ENCODE measurements around the gene ZNF319.

Gene ZNF319

DNA sequence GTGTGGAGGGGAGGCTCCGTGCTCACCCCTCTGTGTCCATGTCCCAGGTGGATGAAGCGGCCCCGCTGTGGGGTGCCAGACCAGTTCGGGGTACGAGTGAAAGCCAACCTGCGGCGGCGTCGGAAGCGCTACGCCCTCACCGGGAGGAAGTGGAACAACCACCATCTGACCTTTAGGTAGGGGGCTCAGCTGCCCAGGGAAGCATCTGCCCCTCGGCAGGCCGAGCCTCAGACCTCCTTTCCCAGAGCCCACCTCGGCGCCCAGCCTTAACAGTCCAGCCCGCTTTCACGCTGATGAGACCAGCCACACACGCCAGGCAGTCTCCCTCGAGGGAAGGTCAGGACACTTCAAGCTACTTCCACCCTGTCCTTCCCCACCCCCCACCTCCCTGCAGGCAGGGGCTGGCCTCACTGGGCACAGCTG, 37.8 kb upstream of the ZNF319 start:
- Histone ChIP-seq H3K4me1 (ENCODE audit: insufficient read depth, low read length) (no peaks in the 10 kb centered on the region), H3K4me2 (ENCODE audit: insufficient read depth, low read length) (no peak overlapping the region), H4K20me1 (ENCODE audit: insufficient read depth, low read length) (no peaks in the 10 kb centered on the region; the same call in 1 of the 2 replicates), H3K36me3 (ENCODE audit: insufficient read depth, low read length) (no peaks in the 10 kb centered on the region), H3K4me3 (ENCODE audit: low read depth in 1 of 2, low read length in 2 of 2) (no peak overlapping the region), H3K27ac (ENCODE audit: low read length) (no peak overlapping the region), H3K9me3 (ENCODE audit: insufficient read depth, low read length, severe bottlenecking) (no peaks in the 10 kb centered on the region), H3K27me3 (ENCODE audit: insufficient read depth, low read length, poor library complexity) (no peaks in the 10 kb centered on the region), H3K9ac (ENCODE audit: low read depth, low read length) (no peak overlapping the region), H2AFZ (ENCODE audit: low read depth, low read length) (no peak overlapping the region), H3K79me2 (ENCODE audit: insufficient read depth, low read length) (no peaks in the 10 kb centered on the region)
- TF ChIP-seq, protein P1, sequence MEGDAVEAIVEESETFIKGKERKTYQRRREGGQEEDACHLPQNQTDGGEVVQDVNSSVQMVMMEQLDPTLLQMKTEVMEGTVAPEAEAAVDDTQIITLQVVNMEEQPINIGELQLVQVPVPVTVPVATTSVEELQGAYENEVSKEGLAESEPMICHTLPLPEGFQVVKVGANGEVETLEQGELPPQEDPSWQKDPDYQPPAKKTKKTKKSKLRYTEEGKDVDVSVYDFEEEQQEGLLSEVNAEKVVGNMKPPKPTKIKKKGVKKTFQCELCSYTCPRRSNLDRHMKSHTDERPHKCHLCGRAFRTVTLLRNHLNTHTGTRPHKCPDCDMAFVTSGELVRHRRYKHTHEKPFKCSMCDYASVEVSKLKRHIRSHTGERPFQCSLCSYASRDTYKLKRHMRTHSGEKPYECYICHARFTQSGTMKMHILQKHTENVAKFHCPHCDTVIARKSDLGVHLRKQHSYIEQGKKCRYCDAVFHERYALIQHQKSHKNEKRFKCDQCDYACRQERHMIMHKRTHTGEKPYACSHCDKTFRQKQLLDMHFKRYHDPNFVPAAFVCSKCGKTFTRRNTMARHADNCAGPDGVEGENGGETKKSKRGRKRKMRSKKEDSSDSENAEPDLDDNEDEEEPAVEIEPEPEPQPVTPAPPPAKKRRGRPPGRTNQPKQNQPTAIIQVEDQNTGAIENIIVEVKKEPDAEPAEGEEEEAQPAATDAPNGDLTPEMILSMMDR (IDR thresholded peaks at IDR 0.05; ENCODE audit: borderline replicate concordance, extremely low read depth, low read length, poor library complexity, severe bottlenecking) = no peak
- no peak for TF ChIP-seq EZH2 (IDR thresholded peaks at IDR 0.05; ENCODE audit: borderline replicate concordance, low read depth, low read length, severe bottlenecking)
- DNase-seq (no peak), ATAC-seq (ENCODE audit: insufficient read depth, low read depth) (no peak)

DNA sequence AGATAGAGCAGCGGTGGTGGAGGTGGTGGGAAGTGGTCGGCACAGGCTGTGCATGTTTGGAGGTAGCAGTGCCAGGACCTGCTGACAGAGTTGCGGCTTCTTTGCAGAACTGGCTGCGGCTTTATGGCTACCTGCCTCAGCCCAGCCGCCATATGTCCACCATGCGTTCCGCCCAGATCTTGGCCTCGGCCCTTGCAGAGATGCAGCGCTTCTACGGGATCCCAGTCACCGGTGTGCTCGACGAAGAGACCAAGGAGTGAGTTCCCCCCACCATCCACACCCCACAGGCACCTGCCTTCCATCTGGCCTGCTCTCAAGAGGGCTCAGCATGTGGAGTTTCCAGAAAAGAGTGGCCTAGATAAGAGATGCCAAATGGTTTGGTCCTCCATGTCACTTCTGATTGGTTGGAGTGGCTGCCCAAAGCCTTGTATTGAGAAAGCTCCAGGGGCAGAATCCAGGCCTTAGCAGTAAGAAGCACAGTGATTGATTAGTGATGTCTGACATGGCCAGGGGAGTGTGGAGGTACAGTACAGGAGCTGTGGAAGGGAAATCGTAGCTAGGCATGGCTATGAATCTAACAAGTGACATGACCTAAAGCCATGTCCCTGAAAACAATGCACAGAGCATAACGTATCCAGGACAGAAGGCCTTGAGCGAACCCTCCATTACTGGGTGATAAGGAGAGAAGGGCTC, 37.0 kb upstream of the ZNF319 start:
- no peak for ATAC-seq (ENCODE audit: insufficient read depth, low read depth)
- no peak for TF ChIP-seq EZH2 (IDR thresholded peaks at IDR 0.05; ENCODE audit: borderline replicate concordance, low read depth, low read length, severe bottlenecking)
- TF ChIP-seq, protein P1 (IDR thresholded peaks at IDR 0.05; ENCODE audit: borderline replicate concordance, extremely low read depth, low read length, poor library complexity, severe bottlenecking) = no peak
- H3K4me3 ChIP-seq (ENCODE audit: low read depth in 1 of 2, low read length in 2 of 2) = no peak overlapping the region
- no peak overlapping the region for H2AFZ ChIP-seq (ENCODE audit: low read depth, low read length)
- H3K4me1 ChIP-seq (ENCODE audit: insufficient read depth, low read length) = no peaks in the 10 kb centered on the region
- H3K9ac ChIP-seq (ENCODE audit: low read depth, low read length) = no peak overlapping the region
- H3K9me3 ChIP-seq (ENCODE audit: insufficient read depth, low read length, severe bottlenecking) = no peaks in the 10 kb centered on the region
- DNase-seq = no peak
- no peak overlapping the region for H3K4me2 ChIP-seq (ENCODE audit: insufficient read depth, low read length)
- H4K20me1 ChIP-seq (ENCODE audit: insufficient read depth, low read length) = no peaks in the 10 kb centered on the region; the same call in 1 of the 2 replicates
- H3K27ac ChIP-seq (ENCODE audit: low read length) = no peak overlapping the region
- H3K36me3 ChIP-seq (ENCODE audit: insufficient read depth, low read length) = no peaks in the 10 kb centered on the region
- H3K79me2 ChIP-seq (ENCODE audit: insufficient read depth, low read length) = no peaks in the 10 kb centered on the region
- H3K27me3 ChIP-seq (ENCODE audit: insufficient read depth, low read length, poor library complexity) = no peaks in the 10 kb centered on the region

DNA sequence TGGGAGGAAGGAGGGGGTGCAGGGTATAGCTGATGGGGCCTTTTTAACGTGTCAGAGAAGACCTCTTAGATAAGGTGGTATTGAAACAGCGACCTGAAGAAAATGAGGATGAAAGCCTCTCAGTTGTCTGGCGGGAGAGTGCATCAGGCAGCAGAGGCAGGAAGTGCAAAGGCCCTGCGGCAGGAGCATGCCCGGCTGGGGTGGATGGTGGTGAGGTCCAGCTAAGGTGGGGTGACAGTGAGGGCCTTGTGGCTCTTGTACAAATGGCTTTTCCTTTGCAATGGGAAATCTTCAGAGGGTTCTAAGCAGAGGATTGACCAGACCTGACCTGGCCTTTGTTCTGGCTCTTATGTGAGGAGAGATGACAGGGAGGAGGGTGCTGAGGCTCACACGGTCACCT, 36.5 kb upstream of the ZNF319 start:
- Histone ChIP-seq H4K20me1 (ENCODE audit: insufficient read depth, low read length) (no peaks in the 10 kb centered on the region; the same call in 1 of the 2 replicates), H3K4me1 (ENCODE audit: insufficient read depth, low read length) (no peaks in the 10 kb centered on the region), H3K4me2 (ENCODE audit: insufficient read depth, low read length) (no peak overlapping the region), H3K27ac (ENCODE audit: low read length) (no peak overlapping the region), H3K4me3 (ENCODE audit: low read depth in 1 of 2, low read length in 2 of 2) (no peak overlapping the region), H3K9ac (ENCODE audit: low read depth, low read length) (no peak overlapping the region), H3K9me3 (ENCODE audit: insufficient read depth, low read length, severe bottlenecking) (no peaks in the 10 kb centered on the region), H2AFZ (ENCODE audit: low read depth, low read length) (no peak overlapping the region), H3K79me2 (ENCODE audit: insufficient read depth, low read length) (no peaks in the 10 kb centered on the region), H3K27me3 (ENCODE audit: insufficient read depth, low read length, poor library complexity) (no peaks in the 10 kb centered on the region), H3K36me3 (ENCODE audit: insufficient read depth, low read length) (no peaks in the 10 kb centered on the region)
- ATAC-seq (ENCODE audit: insufficient read depth, low read depth) (no peak), DNase-seq (no peak)
- TF ChIP-seq EZH2 (IDR thresholded peaks at IDR 0.05; ENCODE audit: borderline replicate concordance, low read depth, low read length, severe bottlenecking) = no peak
- TF ChIP-seq, protein P1 (IDR thresholded peaks at IDR 0.05; ENCODE audit: borderline replicate concordance, extremely low read depth, low read length, poor library complexity, severe bottlenecking) = no peak
